Measurements from ENCODE around the gene ANGEL1.

The ANGEL1 gene

DNA sequence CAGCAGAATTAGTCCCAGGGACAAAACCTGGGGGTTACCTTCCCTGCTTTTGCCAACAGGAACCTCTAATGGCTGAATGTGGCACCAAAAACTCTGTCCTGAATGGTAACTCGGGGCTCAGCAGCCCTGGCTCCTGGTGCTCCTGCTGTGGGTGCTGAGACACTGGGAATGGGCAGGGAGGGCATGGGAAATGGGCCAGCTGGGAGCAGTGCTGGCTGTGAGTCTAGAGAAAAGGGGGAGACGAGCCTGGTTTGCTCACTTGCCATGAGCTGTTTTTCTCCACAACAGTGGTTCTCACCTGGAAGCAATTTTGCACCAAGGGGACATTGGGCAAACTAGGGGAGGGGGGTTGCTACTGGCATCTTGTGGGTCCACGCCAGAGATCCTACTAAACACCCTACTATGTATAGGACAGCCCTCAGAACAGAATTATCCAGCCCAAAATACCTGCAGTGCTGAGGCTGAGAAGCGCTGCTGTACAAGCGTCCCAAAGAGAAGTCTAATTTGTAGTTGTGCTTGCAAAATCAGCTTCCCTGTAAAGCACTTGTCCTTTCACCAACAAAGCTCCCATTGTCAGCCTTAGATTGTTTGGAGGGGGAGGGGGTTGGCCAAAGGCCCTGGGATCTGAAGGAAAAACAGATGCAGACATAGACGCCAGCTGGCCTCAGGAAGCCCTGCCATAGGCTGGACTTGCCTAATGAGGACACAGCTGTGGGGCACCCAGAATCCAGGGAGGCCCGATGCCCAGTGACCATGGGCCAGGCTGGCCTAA lies 17.2 kb upstream of the ANGEL1 start:
- TF ChIP-seq POLR2AphosphoS5 (IDR thresholded peaks at IDR 0.05; ENCODE audit: low read depth, low read length) (no peak), FOXP2 (optimal IDR thresholded peaks at IDR 0.05; ENCODE audit: borderline replicate concordance, extremely low read depth, extremely low read length, insufficient read depth) (no peak), SIN3A (IDR thresholded peaks at IDR 0.05; ENCODE audit: borderline replicate concordance, insufficient read depth, low read length) (no peak), TAF1 (IDR thresholded peaks at IDR 0.05; ENCODE audit: borderline replicate concordance, insufficient read depth, low read length) (no peak)
- TF ChIP-seq, protein P1, sequence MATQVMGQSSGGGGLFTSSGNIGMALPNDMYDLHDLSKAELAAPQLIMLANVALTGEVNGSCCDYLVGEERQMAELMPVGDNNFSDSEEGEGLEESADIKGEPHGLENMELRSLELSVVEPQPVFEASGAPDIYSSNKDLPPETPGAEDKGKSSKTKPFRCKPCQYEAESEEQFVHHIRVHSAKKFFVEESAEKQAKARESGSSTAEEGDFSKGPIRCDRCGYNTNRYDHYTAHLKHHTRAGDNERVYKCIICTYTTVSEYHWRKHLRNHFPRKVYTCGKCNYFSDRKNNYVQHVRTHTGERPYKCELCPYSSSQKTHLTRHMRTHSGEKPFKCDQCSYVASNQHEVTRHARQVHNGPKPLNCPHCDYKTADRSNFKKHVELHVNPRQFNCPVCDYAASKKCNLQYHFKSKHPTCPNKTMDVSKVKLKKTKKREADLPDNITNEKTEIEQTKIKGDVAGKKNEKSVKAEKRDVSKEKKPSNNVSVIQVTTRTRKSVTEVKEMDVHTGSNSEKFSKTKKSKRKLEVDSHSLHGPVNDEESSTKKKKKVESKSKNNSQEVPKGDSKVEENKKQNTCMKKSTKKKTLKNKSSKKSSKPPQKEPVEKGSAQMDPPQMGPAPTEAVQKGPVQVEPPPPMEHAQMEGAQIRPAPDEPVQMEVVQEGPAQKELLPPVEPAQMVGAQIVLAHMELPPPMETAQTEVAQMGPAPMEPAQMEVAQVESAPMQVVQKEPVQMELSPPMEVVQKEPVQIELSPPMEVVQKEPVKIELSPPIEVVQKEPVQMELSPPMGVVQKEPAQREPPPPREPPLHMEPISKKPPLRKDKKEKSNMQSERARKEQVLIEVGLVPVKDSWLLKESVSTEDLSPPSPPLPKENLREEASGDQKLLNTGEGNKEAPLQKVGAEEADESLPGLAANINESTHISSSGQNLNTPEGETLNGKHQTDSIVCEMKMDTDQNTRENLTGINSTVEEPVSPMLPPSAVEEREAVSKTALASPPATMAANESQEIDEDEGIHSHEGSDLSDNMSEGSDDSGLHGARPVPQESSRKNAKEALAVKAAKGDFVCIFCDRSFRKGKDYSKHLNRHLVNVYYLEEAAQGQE (IDR thresholded peaks at IDR 0.05; ENCODE audit: insufficient read depth in 1 of 2, low read depth in 2 of 2, low read length in 2 of 2), result no peak

GRCh38 chr14:76829013-76829365 lies 16.3 kb upstream of the ANGEL1 start:
- TF ChIP-seq SIN3A (IDR thresholded peaks at IDR 0.05; ENCODE audit: borderline replicate concordance, insufficient read depth, low read length) (no peak), TAF1 (IDR thresholded peaks at IDR 0.05; ENCODE audit: borderline replicate concordance, insufficient read depth, low read length) (no peak), POLR2AphosphoS5 (IDR thresholded peaks at IDR 0.05; ENCODE audit: low read depth, low read length) (no peak), FOXP2 (optimal IDR thresholded peaks at IDR 0.05; ENCODE audit: borderline replicate concordance, extremely low read depth, extremely low read length, insufficient read depth) (no peak)
- TF ChIP-seq, protein P1 (IDR thresholded peaks at IDR 0.05; ENCODE audit: insufficient read depth in 1 of 2, low read depth in 2 of 2, low read length in 2 of 2), result no peak

DNA sequence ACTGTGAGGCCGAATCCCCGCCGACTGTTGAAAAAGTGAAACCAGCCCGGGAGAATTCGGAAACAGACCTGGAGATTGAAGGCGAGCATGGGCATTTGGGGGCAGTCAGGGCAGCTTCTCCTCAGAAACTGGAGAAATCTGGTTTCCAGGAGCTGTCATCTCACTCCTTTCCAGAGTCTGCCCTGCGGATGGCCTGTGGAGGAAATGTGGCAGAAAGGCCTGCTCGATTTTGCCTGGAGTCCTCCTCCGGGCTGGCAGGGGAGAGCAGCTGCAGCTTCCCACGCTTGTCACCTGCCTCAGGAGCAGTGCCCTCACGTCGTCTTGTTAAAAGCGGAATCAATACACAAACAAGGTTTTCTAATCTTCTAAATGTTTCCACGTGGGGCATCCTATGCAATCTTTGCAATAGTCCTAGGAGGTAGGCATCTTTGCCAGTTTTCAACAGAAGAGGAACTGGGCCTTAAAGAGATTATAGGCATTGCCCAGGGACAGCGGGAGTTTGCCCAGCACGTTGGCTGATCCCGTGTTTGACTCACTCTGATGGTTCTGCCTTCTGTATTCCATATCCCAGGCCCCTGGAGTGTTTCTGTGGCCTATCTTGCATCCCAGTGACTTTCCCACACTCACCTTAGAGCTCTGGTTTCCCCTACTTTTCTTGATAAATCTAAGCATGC lies 15.8 kb upstream of the ANGEL1 start:
- TF ChIP-seq SIN3A (IDR thresholded peaks at IDR 0.05; ENCODE audit: borderline replicate concordance, insufficient read depth, low read length) (no peak), FOXP2 (optimal IDR thresholded peaks at IDR 0.05; ENCODE audit: borderline replicate concordance, extremely low read depth, extremely low read length, insufficient read depth) (no peak), POLR2AphosphoS5 (IDR thresholded peaks at IDR 0.05; ENCODE audit: low read depth, low read length) (no peak), TAF1 (IDR thresholded peaks at IDR 0.05; ENCODE audit: borderline replicate concordance, insufficient read depth, low read length) (no peak)
- TF ChIP-seq, protein P1 (IDR thresholded peaks at IDR 0.05; ENCODE audit: insufficient read depth in 1 of 2, low read depth in 2 of 2, low read length in 2 of 2), result no peak

DNA sequence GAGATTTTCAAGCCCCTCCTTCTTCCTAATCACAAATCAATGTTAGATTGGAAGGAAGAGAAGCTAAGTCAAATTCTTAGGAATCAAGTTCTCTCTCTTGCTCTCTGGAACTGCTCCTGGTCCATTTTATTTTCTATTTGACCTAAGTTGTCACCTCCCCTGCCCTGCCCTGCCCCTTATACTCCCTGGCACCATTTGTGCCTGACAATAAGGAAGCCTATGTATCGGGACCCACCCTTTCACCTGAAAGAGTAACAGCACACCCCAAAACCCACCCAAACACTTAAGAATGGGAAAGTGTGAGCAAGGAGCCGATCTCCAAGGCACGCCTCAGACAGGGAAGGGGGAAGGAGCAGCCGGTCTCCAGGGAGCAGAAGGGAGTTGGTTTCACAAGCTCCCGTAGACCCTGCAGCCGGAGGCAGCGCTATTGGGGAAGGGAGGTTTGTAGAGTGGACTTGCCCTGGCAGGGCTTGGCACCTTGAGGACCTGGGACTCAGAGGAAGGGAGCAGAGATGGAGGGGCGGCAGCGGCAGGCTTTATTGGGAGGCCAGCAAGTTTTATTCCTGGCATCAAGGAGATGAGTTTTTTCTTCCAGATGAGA lies 15.1 kb upstream of the ANGEL1 start:
- TF ChIP-seq POLR2AphosphoS5 (IDR thresholded peaks at IDR 0.05; ENCODE audit: low read depth, low read length) (no peak), SIN3A (IDR thresholded peaks at IDR 0.05; ENCODE audit: borderline replicate concordance, insufficient read depth, low read length) (no peak), FOXP2 (optimal IDR thresholded peaks at IDR 0.05; ENCODE audit: borderline replicate concordance, extremely low read depth, extremely low read length, insufficient read depth) (no peak), TAF1 (IDR thresholded peaks at IDR 0.05; ENCODE audit: borderline replicate concordance, insufficient read depth, low read length) (no peak)
- TF ChIP-seq, protein P1 (IDR thresholded peaks at IDR 0.05; ENCODE audit: insufficient read depth in 1 of 2, low read depth in 2 of 2, low read length in 2 of 2), result no peak

All from PFSK-1 (cell line).